Stimulated activated CD8-positive, alpha-beta memory T cell treated with anti-CD3 and anti-CD28 coated beads, Interleukin-15, amount 100 ng/mL, for 24 hours (primary cell): Measurements from ENCODE around the gene GPC6.
"Not testable (repeated sequence)": the region's sequence is repeated elsewhere in the genome, so short reads cannot be mapped to it uniquely, and the experiment has no call there.

Experiments
- DNase-seq: peaks from one replicate; pipeline ENCODE4 v3.0.0-alpha.2; 2020; ENCODE audit warnings: low read depth

GPC6 gene

DNA sequence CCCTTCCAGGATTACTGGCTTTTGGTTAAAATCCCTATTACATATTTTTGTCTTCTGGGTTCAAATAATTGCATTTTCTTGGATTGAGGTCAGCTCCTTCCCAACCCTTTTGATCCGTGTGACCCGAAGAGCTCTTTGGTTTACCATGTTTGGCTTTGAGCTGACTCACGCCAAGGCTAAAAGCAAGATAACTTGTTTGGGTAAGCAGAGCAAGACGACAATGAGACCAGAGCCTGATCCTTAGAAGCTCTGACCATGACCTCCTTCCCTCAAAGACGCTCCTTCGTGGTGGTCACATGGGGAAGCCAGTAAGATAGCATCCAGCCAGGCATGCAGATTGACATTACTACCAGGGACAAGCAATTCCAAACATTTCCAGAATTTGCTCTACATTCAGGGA is 1099.0 kb downstream of the GPC6 start:
- no peak for DNase-seq

DNA sequence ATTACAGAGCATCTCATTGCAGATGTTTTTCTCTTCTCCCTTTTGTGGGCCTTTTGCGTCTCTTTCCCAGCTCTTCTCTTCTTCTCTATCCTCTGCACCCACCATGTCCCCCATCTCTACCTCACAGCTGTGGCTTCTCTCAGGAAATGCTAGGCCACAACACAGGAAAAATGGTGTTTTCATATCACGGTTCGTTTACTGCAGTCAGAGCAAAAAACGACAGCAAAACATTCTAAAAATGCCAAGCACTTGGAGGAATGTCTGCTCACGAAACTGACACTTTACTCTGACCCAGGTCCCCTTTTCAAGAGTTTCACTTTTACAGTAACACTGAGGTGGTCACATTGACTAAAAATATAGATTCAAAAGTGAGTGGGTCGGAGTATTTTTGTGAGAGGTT is 1100.7 kb downstream of the GPC6 start:
- DNase-seq, result no peak

DNA sequence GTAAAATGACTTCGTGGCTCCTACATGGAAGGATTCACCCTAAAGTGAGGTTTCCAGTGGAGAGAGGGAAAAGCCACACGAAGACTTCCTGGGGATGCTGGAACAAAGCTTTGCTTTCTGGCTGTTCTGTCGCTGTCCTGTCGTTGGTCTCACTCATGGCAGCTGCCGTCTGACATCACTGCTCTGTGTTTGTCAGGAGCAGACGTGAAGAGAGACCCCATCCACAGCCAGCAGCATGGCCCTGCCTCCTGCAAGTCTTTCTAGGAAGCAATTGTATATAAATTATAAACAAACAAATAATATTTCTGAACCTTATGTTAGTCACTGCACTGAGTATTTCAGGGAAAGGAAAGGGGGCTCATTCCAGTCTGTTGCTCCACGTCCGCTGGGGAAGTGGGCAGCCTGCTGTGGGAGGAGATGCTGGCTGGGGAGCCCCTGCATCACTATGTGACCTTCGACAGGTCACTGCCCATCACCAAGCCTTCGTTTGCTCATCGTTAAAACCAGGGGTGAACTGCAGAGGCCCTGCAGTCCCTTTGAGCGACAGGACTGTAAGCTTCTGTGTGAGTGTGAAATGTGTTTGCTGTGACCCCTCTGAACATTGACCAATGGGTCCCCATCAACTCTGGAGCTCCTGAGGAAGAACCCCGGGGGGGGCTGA is 1101.9 kb downstream of the GPC6 start:
- DNase-seq, result no peak

DNA sequence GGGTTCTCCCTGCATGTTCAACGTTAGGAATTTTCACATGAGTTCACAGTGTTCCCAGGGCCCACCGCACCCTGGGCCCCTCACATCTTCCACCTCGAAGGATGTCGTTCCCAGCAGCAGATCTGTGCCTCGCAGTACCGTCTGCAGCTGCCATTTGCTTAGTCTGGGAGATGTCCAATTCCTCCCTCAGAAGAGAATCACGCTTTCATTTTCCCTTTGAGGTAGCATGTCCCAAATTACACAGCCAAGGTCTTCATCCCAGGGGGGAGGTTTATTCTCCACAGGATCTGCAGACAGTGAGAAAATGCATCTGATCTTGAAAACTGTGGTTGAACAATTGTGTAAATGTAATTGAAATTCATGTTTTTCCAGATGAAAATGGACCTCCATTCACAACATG is 1102.7 kb downstream of the GPC6 start:
- DNase-seq, result no peak

DNA sequence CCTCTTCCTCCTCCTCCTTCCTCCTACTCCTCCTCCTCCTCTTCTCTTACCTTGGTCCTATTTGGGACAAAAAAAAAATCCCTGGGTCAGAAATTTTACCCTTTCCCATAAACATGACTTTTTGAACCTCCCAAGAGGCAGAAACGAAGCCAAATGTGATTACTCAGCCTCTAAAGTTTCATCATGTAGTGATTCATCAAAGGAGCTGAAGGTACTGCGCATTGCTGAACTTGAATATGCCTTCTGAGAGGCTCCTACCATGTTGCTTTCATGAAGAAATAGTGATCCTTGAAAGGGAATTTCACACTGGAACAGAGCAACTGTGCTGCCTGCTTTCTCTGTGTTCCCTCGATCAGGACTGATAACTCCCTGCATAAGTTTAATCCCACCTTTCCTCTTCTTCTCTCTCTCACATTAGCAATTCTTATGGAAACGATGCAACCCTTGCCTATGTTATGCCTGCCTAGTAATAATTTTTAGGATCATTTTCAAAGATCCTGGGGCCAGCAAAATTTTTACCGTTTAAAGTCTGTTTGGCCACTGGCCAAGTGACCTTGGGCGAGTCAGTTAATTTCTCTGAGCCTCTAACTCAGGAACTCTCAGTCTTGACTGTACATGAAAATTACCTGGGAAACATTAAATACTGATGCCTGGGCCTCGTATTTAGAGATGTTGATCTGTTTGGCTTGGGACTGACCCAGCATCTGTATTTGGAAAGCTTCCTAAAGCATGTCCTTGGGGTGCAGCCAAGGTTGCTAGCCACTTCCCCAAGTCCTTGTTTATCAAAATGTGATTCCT is 1103.3 kb downstream of the GPC6 start:
- no peak for DNase-seq

DNA sequence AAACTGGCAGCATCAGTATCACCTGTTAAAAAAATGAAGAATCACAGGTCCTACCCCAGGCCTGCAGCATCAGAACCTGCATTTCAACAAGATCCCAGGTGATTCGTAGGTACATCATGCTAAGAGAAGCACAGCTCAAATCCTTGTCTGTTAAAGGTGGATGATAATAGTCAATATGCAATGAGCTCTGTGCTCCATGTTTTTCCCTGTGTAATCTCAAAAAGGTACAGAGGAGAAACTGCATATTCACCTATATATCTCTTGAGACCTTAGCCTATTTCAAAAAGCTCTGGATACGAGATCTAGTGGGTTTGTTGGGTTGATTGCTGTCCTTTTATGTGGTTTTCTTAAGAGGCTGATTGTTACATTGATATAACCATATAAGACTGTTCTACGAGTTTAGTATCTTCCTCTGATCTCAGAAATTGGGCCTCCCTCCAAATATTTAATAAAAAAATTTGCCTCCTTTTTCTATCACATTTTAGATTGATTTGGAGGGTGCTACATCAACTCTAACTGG is 1104.0 kb downstream of the GPC6 start:
- DNase-seq, result no peak

DNA sequence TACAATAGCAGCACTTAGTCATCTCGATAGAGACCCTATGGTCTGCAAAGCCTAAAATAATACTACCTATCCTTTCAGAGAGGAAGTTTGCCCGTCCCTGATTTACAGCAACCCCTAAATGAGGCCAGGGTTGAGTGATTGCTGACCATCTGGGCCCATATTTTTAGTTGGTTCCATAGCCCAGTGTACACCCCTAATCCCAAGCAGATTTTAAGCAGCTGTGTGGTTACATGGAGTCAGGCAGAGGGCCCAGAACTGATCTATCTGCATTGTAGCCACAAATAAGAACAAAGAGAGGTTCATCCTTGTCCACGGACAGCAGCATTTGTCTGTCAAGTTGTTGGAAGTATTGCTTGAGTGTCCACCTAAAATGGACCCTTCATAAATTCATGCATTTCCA is 1104.7 kb downstream of the GPC6 start:
- no peak for DNase-seq

DNA sequence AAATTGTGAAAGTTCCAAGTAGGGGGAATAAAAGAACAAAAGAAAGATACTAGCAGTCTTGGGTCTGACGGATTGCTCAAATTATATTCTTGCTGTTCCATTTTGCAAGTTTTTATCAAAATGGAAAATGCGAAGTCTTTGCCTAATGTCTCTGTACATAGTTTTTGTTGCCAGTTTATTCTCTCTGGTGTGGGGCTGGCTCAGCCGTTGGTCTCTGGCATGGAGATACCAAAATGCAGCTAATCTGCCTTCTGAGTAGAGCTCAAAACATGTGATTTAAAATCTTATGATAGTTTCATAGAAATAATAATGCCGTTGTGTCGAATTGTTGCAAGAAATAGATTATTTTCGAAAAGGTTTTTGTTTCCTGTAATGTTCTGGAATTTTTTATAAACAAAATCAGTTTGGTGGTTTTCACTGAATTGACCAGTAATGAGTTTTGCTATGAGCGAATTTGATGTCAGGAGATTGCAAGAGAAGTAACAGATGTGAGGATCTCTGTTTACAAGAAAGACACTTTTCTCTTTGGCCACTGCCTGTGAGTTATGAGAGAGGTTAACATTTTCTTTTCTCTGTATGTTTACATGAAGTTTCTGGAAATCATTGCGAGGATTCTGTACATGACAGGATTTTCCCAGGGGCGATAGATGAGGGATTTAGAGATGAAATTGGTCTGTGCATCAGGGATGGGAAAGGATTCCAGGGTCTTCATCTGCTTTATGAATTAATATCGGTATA is 1105.9 kb downstream of the GPC6 start:
- no peak for DNase-seq

DNA sequence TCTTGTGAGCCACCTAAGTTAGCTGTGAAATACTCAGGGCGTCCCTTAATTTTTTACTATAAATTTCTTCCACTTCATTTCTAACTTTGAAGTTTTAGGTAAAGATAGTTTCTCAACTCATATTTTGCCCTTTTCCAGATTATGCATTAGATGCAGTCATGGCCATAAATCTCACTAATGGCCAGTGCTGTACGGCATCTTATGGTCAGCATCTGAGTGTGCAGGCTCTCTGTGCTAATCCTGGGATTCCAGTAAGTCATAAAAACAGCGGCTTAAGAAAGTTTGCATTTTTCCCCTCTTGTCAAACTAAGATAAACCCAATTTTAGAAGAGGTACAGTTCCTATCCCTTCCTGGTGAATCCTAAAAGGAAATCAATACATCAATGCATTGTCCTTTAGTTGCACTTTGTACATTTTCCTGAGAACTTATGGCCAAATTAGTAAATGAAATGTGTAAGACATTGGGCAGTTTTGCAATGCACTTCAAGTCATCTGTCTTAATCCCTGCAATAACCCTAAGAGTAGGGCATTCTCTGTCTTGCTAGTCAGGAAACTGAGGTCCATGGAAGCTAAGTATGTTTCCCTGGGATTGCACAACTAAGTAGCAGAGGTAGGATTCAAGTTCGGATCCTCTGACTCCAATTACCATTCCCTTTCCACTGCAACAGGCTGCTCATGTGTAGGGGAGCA is 1106.7 kb downstream of the GPC6 start:
- DNase-seq, result no peak

DNA sequence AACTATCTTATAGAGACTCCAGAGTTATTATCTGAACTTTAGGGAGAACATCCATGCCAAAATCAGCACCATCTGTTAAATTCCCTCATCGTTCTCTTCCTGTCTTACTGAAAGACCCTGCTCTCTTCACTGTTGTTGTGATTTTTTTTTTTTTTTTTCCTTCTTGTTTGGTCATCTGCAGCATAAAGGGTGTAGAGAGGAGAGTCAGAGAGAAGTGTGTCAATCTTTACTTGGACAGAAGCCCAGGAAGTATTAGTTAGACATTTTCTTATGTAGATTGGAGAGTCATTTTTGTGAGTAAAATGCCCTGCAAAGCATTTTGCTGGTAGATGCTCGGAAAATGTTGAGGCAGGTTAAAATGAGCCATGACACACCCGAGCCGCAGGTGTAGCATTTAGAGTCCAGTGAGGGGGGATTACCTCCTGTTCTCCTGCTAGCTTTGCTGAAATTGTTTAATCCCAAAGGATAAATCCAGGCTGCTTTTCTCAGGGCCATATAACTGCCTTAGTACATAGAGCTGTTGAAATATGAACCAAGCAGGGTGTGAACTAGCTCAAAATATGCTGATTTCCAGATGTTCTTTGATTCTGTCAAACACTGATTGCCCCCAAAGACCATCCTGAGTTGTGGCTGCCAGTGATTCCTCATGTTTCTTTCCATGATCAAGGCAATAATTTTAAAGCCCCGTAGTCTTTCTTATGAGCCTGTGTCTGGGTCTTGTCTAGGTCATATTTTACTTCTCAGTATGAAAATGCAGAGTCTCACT is 1109.3 kb downstream of the GPC6 start:
- DNase-seq, result no peak

DNA sequence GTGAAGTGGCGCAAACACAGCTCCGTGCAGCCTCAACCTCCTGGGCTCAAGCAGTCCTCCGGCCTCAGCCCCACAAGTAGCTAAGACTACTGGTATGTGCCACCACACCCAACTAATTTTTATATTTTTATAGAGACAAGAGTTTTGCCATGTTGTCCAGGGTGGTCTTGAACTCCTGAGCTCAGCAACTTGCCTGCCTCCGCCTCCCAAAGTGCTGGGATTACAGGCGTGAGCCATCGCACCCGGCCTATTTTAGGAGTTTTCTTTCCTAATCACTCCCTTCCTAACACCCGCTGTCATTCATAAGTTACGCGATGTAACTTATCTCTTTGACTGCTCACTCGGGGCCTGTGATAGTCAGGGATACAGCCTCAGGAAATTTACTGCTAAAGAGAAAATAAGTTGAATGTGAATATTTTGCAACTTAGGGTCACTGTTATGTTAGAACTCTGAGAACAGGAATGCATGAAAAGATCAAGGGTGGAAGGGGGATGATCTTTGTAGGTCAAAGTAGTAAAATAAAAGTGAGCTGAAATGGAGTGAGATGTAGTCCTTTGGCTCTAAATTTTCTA is 1112.6 kb downstream of the GPC6 start:
- no peak for DNase-seq

DNA sequence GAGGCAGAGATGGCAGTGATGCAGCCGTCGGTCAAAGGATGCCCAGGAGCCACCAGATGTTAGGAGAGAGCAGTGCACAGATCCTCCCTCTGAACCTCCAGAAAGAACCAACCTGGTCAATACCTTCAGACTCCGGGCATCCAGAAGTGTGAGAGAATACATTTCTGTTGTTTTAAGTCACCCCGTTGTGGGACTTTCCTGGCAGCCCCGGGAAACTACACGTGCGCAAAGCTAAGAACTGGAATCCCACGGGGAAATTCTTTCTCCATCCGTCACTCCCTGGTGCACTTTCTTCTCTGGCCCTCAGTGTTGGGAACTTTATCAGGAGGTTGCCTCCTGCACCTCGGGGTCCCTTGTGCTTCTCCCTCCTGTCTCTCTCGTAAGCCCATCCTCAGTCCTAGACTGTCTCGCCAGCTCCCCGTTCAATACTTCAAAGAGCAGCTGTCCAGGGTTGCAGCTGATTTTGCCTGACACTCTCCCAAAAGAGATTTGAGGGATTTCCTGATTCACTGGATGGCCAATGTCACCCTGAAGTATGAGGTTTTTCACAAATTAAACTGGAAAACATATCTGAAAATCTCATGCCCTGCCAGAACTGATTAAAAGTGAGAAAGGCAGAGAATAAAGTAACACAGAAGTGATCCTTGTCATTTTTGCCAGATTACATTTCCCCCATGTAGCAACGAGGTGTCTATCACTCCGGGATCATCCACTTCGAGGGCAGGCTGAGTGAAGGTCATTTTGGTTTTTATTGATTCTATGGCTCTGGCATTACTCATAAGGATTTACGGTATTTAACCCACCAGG is 1116.0 kb downstream of the GPC6 start:
- no peak for DNase-seq

DNA sequence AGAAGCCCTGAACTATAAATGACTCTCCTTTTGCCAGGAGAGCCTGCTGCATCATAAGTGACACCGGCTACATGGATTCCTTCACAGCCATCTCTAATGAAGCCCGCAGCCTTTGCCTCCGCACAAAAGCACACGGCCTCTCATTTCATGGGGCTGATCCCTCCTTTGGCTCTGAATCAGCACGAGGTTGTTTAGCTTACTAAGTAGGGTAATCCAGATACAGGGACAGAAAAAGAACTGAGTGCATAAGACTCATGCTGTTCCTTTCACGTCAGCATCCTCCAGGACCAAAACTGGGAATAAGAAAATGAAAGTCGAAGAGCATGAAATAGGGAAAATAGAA is 1116.6 kb downstream of the GPC6 start:
- no peak for DNase-seq

DNA sequence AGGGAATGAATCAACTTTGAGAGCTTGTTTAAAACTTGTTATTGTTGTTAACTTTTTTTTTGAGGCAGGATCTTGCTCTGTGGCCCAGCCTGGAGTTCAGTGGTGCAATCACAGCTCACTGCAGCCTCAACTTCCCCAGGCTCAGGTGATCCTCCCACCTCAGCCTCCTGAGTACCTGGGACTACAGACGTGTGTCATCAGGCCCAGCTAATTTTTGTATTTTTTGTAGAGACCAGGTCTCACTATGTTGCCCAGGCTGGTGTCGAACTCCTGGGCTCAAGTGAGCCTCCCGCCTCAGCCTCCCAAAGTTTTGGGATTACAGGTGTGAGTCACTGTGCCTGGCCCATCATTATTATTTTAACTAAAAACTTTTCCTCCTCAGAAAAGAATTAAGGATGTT is 1117.1 kb downstream of the GPC6 start:
- not testable (repeated sequence) for DNase-seq

DNA sequence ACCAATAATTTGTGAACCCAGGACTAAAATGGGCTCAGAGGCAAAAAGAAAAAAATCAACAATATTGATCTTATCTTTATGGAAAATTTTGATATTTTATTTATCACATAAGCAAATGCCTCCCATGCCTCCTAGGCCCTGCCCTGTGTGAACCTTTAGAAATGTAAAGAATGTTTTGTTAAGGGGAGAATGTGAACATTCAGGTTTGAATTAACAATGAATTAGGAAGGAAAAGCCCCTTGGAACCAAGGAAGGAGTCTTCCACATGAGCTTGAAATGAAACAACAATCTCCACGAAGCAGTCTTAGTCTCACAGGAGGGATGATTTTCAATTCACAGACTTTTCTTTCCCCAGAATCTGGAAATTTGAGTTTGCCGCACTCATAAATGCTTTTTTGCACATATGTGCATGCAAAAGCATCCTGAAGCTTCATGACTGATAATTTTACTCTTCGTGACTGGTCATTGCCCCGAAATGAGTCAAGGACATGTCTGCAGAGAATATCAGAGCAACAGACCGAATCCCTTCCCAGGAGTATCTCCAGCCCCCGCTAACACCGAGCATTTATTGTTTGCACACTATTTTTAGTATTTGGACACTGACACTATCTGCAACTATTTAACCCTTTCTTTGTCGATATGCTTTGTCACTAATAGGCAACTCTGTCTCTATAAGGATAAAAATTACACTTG is 1117.7 kb downstream of the GPC6 start:
- no peak for DNase-seq

DNA sequence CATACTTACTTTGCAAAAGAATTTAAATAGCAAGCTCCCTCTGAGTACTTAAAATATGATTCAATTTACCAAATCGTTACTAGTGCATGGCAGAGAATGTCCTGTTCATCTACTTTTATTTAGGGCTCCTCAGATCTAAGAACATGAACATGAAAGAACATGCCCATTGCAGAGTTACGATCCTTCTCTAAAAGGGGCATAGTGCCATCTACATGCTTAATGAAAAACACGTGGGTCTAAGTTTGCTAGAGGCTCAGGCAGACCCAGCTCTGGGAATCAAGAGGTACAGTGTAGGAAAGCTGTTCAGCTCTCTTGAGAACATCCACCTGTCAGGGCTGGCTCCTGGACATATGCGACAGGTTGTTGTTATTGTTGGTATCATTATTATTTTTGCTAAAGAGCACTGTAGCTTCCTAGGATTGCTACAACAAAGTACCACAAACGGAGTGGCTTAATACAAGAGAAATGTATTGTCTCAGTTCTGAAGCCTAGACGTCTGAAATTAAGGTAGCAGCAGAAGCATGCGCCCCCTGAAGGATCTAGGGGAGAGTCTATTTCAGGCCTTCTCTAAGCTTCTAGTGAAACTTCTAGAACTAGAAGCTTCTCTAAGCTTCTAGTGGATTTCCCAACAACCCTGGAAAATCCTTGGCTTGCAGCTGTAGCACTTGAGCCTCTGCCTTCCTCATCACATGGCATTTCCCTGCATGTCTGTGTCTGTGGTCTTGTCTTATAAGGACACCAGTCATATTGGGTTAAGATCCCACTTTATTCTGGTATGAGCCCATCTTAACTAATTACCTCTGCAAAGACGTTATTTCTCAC is 1119.0 kb downstream of the GPC6 start:
- no peak for DNase-seq

DNA sequence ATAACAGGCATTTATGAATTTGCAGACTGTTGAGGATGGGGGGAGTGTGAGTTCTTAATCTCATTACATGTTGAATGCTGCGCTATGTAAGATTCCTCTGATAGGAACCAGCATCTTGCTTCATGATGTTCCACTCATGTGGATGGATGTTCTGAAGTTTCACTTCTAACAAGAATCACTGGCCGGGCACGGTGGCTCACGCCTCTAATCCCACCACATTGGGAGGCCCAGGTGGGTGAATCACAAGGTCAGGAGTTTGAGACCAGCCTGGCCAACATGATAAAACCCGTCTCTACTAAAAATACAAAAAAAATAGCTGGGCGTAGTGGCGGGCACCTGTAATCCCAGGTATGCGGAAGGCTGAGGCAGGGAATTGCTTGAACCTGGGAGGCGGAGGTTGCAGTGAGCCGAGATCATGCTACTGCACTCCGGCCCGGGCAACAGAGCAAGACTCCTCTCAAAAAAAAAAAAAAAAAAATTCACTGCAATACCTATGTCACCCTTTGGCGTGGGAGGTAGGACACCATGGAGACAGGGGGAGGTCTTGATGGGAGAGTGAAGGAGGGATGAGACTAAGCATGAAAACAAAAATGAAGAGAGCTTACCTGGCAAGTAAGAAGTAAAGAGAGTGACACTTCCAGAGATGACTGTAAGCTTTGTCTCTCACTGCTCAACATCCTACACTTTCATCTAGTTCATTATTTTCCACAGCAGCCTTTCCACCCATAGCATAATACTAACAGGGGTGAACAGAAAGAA is 1119.8 kb downstream of the GPC6 start:
- no peak for DNase-seq
